Measurements from ENCODE around the gene DCXR.

GRCh38 chr17:82060001-82060380 is 22.5 kb upstream of the DCXR start:
- TF ChIP-seq POLR2A (IDR thresholded peaks at IDR 0.05; ENCODE audit: low read length) (no peak), GATA1 (IDR thresholded peaks at IDR 0.05; ENCODE audit: low read depth, low read length) (no peak)
